Measurements from ENCODE around the gene NUP93. TPM values are rescaled to one million over a fixed set of nuclear protein-coding genes. Genes with fewer than 3 reads are reported as not detected.

Gene NUP93
- polyA plus RNA-seq, 1 donor (not counting 4 experiments of a cell fraction or from before 2014, with no cell fraction given) = 74.1 TPM

DNA sequence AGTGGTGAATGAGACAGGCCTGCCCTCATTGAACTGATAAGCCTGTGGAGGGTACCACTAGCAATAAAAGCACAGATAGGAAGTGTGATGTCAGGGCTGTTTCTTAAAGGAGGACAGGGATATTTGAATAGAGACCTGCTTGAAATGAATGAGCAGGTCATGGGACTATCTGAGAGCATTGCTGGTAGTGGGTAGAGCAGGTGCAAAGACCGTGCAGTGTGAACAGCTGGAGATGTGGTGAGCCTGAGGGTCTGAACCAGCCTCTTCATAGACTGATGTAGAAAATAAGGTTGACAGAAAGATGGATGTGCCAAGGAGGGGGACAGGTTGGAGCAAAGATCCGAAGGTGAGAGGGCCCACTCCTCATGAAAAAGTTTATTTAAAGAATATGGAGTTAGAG lies 2.4 kb downstream of the NUP93 start:
- Histone ChIP-seq H3K4me2 (ENCODE audit: control insufficient read depth, extremely low read depth, insufficient read depth, low read depth, low read length) (no peak overlapping the region), H3K36me3 (ENCODE audit: control insufficient read depth in 2 of 2, extremely low read depth in 1 of 2, insufficient read depth in 2 of 2, low read length in 2 of 2) (peaks cover 2 to 6% of the 10 kb centered on the region in 2 experiments), H3K4me3 (ENCODE audit: control insufficient read depth in 2 of 3, extremely low read depth in 1 of 3, insufficient read depth in 2 of 3, low read depth in 1 of 3, low read length in 3 of 3) (no peak overlapping the region), H3K9me1 (ENCODE audit: control insufficient read depth, extremely low read depth, insufficient read depth, low read length) (peaks cover 4% of the 10 kb centered on the region), H3K27ac (ENCODE audit: control insufficient read depth, insufficient read depth, low read length) (no peak overlapping the region), H3K4me1 (ENCODE audit: control insufficient read depth, extremely low read depth, insufficient read depth, low read length) (peaks cover 40% of the 10 kb centered on the region), H3K79me2 (ENCODE audit: control insufficient read depth, insufficient read depth, low read length) (peaks cover 72% of the 10 kb centered on the region), H4K20me1 (ENCODE audit: control insufficient read depth, extremely low read depth, insufficient read depth, low read length) (no peaks in the 10 kb centered on the region), H3K27me3 (ENCODE audit: control insufficient read depth, extremely low read depth, insufficient read depth, low read length) (no peaks in the 10 kb centered on the region), H3K9ac (ENCODE audit: control insufficient read depth, extremely low read depth, insufficient read depth, low read length) (no peak overlapping the region), H3K9me3 (ENCODE audit: control insufficient read depth, low read depth, low read length) (no peaks in the 10 kb centered on the region), H2AFZ (ENCODE audit: control insufficient read depth, low read length) (no peak overlapping the region)
- FAIRE-seq (no peak), DNase-seq (ENCODE audit: low read depth, low spot score) (no peak)
- TF ChIP-seq, protein P1, sequence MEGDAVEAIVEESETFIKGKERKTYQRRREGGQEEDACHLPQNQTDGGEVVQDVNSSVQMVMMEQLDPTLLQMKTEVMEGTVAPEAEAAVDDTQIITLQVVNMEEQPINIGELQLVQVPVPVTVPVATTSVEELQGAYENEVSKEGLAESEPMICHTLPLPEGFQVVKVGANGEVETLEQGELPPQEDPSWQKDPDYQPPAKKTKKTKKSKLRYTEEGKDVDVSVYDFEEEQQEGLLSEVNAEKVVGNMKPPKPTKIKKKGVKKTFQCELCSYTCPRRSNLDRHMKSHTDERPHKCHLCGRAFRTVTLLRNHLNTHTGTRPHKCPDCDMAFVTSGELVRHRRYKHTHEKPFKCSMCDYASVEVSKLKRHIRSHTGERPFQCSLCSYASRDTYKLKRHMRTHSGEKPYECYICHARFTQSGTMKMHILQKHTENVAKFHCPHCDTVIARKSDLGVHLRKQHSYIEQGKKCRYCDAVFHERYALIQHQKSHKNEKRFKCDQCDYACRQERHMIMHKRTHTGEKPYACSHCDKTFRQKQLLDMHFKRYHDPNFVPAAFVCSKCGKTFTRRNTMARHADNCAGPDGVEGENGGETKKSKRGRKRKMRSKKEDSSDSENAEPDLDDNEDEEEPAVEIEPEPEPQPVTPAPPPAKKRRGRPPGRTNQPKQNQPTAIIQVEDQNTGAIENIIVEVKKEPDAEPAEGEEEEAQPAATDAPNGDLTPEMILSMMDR (optimal IDR thresholded peaks at IDR 0.05 in 1 of 3, IDR thresholded peaks at IDR 0.05 in 1 of 3, conservative IDR thresholded peaks at IDR 0.05 in 1 of 3; ENCODE audit: extremely low read depth in 1 of 3, insufficient read depth in 2 of 3, low read length in 3 of 3) = no peak
- no peak for TF ChIP-seq EZH2 (IDR thresholded peaks at IDR 0.05; ENCODE audit: low read length)
- dilution Hi-C loops (cut with MboI; ENCODE audit: extremely low pct_ligation_motif_present, low sequenced_read_pairs) = no loop called here

DNA sequence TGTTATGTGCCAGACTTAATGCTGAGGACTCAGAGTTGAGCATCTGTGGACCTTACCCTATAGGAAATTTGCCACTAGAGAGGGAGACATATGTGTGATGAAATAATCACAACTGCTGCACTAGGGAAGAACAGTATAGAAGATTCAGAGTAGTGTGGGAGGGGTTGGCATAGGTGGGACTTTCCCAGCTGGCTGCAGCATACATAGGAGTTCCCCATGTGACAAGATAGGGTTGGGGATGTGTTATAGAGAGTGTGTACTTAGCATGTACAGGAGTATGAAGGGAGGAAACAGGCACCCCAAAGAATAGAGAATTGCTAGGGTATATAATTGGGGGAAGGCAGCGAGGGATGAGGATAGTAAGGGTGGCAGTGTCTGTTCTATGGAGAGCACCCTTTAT lies 2.9 kb downstream of the NUP93 start:
- no peaks in the 10 kb centered on the region for H3K9me3 ChIP-seq (ENCODE audit: control insufficient read depth, low read depth, low read length)
- peaks cover 75% of the 10 kb centered on the region for H3K79me2 ChIP-seq (ENCODE audit: control insufficient read depth, insufficient read depth, low read length)
- FAIRE-seq = no peak
- no peaks in the 10 kb centered on the region for H3K27me3 ChIP-seq (ENCODE audit: control insufficient read depth, extremely low read depth, insufficient read depth, low read length)
- no peak overlapping the region for H3K27ac ChIP-seq (ENCODE audit: control insufficient read depth, insufficient read depth, low read length)
- H3K4me2 ChIP-seq (ENCODE audit: control insufficient read depth, extremely low read depth, insufficient read depth, low read depth, low read length) = no peak overlapping the region
- no peak for DNase-seq (ENCODE audit: low read depth, low spot score)
- TF ChIP-seq EZH2 (IDR thresholded peaks at IDR 0.05; ENCODE audit: low read length) = no peak
- TF ChIP-seq, protein P1 (optimal IDR thresholded peaks at IDR 0.05 in 1 of 3, IDR thresholded peaks at IDR 0.05 in 1 of 3, conservative IDR thresholded peaks at IDR 0.05 in 1 of 3; ENCODE audit: extremely low read depth in 1 of 3, insufficient read depth in 2 of 3, low read length in 3 of 3) = no peak
- no peak overlapping the region for H3K4me3 ChIP-seq (ENCODE audit: control insufficient read depth in 2 of 3, extremely low read depth in 1 of 3, insufficient read depth in 2 of 3, low read depth in 1 of 3, low read length in 3 of 3)
- H4K20me1 ChIP-seq (ENCODE audit: control insufficient read depth, extremely low read depth, insufficient read depth, low read length) = no peaks in the 10 kb centered on the region
- dilution Hi-C loops (cut with MboI; ENCODE audit: extremely low pct_ligation_motif_present, low sequenced_read_pairs) = no loop called here
- H3K36me3 ChIP-seq (ENCODE audit: control insufficient read depth in 2 of 2, extremely low read depth in 1 of 2, insufficient read depth in 2 of 2, low read length in 2 of 2) = peaks cover 2 to 6% of the 10 kb centered on the region in 2 experiments
- H3K4me1 ChIP-seq (ENCODE audit: control insufficient read depth, extremely low read depth, insufficient read depth, low read length) = peaks cover 40% of the 10 kb centered on the region
- peaks cover 4% of the 10 kb centered on the region for H3K9me1 ChIP-seq (ENCODE audit: control insufficient read depth, extremely low read depth, insufficient read depth, low read length)
- H3K9ac ChIP-seq (ENCODE audit: control insufficient read depth, extremely low read depth, insufficient read depth, low read length) = no peak overlapping the region
- no peak overlapping the region for H2AFZ ChIP-seq (ENCODE audit: control insufficient read depth, low read length)

Measured in keratinocyte (primary cell).